ENCODE data around the gene RIOK3. TPM values are rescaled to one million over a fixed set of nuclear protein-coding genes. Genes with fewer than 3 reads are reported as not detected.
A peak's percentile ranks its signal among the peaks of the same experiment; 100 is the strongest.

RIOK3 gene
- total RNA-seq, 1 experiment from 2014 or later = 41.4 TPM

- Histone ChIP-seq H3K36me3 (ENCODE audit: low read depth, low read length) (peaks cover 62% of the 10 kb centered on the region), H3K9me3 (ENCODE audit: low read length) (no peaks in the 10 kb centered on the region), H3K27me3 (ENCODE audit: low read length) (no peaks in the 10 kb centered on the region), H3K27ac (ENCODE audit: low read length) (peak overlapping the region; percentile 78), H3K4me1 (ENCODE audit: insufficient read depth, low read length) (peaks cover 38% of the 10 kb centered on the region), H2AFZ (ENCODE audit: low read length) (no peak overlapping the region), H4K20me1 (ENCODE audit: low read length) (no peaks in the 10 kb centered on the region), H3K9me2 (replicated peaks; ENCODE audit: low read length) (no peaks in the 10 kb centered on the region), H3K4me3 (ENCODE audit: low read length) (no peak overlapping the region), H3K79me2 (ENCODE audit: low read length) (no peaks in the 10 kb centered on the region), H3F3A (ENCODE audit: low read length, unreplicated experiment) (peaks cover 6% of the 10 kb centered on the region), H3K9ac (ENCODE audit: low read length) (0 out of 2 replicates have a peak overlapping the region, but pooled peaks have one; percentile 16), H3K4me2 (ENCODE audit: low read length) (peak overlapping the region; percentile 45)
- no TSS peak for BruUV-seq (replicated peaks)
- ChIA-PET POLR2A (ENCODE audit: unreplicated experiment) (no interaction called here), CTCF (no interaction called here)
- ATAC-seq (no peak), DNase-seq (peak; percentile 39)
- intact Hi-C loops (cut with micrococcal nuclease) = no loop called here
- no peak for TF ChIP-seq CTCF (conservative IDR thresholded peaks at IDR 0.05; ENCODE audit: low read depth, low read length)
- no peak for TF ChIP-seq EZH2phosphoT487 (IDR thresholded peaks at IDR 0.05; ENCODE audit: borderline replicate concordance, low read length)
- TF ChIP-seq EZH2 (IDR thresholded peaks at IDR 0.05; ENCODE audit: low read length, unreplicated experiment) = no peak
These were observed 75.7 kb downstream of the RIOK3 start for GRCh38 chr18:23528580-23529472.

- H3K4me3 ChIP-seq (ENCODE audit: low read length) = no peak overlapping the region
These were observed 76.5 kb downstream of the RIOK3 start for GRCh38 chr18:23529604-23530003.

More at GRCh38 chr18:23529604-23530003, 76.5 kb downstream of the RIOK3 start:
- peak; percentile 72 for ATAC-seq
- peaks cover 31% of the 10 kb centered on the region for H3K4me1 ChIP-seq (ENCODE audit: insufficient read depth, low read length)
- H3F3A ChIP-seq (ENCODE audit: low read length, unreplicated experiment) = peaks cover 6% of the 10 kb centered on the region
- H3K9me3 ChIP-seq (ENCODE audit: low read length) = no peaks in the 10 kb centered on the region
- ChIA-PET POLR2A (ENCODE audit: unreplicated experiment) (no interaction called here), CTCF (no interaction called here)
- H3K79me2 ChIP-seq (ENCODE audit: low read length) = no peaks in the 10 kb centered on the region
- TF ChIP-seq EZH2phosphoT487 (IDR thresholded peaks at IDR 0.05; ENCODE audit: borderline replicate concordance, low read length) = no peak
- TF ChIP-seq EZH2 (IDR thresholded peaks at IDR 0.05; ENCODE audit: low read length, unreplicated experiment) = no peak
- no peak for TF ChIP-seq CTCF (conservative IDR thresholded peaks at IDR 0.05; ENCODE audit: low read depth, low read length)
- peak overlapping the region; percentile 45 for H3K4me2 ChIP-seq (ENCODE audit: low read length)
- H3K9me2 ChIP-seq (replicated peaks; ENCODE audit: low read length) = no peaks in the 10 kb centered on the region
- BruUV-seq (replicated peaks) = no TSS peak
- H4K20me1 ChIP-seq (ENCODE audit: low read length) = no peaks in the 10 kb centered on the region
- H3K27ac ChIP-seq (ENCODE audit: low read length) = peak overlapping the region; percentile 78
- intact Hi-C loops (cut with micrococcal nuclease) = no loop called here
- no peak overlapping the region for H3K9ac ChIP-seq (ENCODE audit: low read length)
- DNase-seq = peak; percentile 91
- no peaks in the 10 kb centered on the region for H3K27me3 ChIP-seq (ENCODE audit: low read length)
- H2AFZ ChIP-seq (ENCODE audit: low read length) = no peak overlapping the region
- peaks cover 66% of the 10 kb centered on the region for H3K36me3 ChIP-seq (ENCODE audit: low read depth, low read length)
